GM19099 (cell line): Measurements from ENCODE around the gene FLRT3.

Experiments used
- POLR2A ChIP-seq: IDR thresholded peaks from 3 replicates; pipeline ENCODE4 v1.6.1; 2011; ENCODE audit warnings: low read depth; ENCODE audit not compliant: insufficient read length; ENCODE audit errors: extremely low read depth

The FLRT3 gene

GRCh38 chr20:14295770-14296309 is 41.6 kb downstream of the FLRT3 start:
- TF ChIP-seq POLR2A: no peak

DNA sequence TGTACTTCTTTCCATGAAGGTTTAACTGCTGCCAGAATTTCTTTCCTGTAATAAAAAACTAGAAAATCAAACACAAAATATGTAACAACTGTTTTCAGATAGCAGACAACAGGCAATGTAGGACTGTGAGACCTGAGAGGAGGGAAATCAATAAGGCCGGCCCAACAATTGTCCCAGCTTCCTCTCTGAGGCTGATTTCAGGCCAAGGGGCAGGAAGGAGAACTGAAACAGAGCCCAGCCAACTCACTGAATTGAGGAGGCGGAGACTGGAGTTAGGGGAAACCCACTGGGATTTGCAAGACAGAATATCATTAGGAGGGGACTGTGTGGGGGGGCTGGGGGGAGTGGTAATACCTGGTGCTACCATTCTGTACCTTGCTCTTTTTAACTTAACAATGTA is 42.2 kb downstream of the FLRT3 start:
- no peak for TF ChIP-seq POLR2A

DNA sequence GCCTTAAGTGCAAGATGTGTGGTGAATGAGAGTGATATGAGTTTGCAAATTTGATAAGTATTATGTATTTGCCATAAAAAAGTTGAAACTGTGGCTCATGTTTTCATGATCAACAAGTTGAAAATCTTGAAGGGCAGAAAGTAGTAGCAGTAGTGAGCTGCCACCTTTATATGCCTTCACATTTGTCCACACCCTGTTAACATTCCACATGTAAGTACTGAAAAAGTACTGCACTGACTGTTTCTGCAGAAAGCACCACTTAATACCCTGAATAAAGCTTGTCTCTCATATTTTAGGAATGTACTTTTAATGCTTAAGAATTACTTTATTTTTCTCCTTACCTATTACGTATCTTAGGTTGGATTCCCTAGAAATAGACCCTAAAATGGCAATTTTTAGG is 45.9 kb downstream of the FLRT3 start:
- TF ChIP-seq POLR2A: no peak

GRCh38 chr20:14288341-14289330 is 48.8 kb downstream of the FLRT3 start:
- TF ChIP-seq POLR2A: no peak

- no peak for TF ChIP-seq POLR2A
These were observed 53.0 kb downstream of the FLRT3 start for GRCh38 chr20:14284443-14284842.

DNA sequence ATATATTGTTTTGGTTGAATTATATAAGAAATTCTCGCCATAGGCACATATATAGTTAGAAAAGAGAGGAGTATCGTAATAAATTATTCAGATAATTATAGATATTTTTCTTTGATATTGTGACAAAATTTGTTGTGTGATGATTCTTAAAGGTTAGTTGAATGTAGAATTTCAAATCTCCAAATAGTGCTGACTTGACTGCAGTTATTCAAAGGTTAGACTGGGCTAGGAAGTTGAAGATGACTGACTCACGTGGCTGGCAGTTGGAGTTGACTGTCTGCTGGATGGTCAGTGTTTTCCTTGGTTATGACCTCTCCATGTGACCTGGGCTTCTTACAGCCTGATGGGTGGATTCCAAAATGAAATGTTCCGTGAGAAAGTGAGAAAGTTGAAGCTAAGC is 55.3 kb downstream of the FLRT3 start:
- no peak for TF ChIP-seq POLR2A
